Measurements from ENCODE around the gene NFE2L3.
"Not testable (repeated sequence)": the region's sequence is repeated elsewhere in the genome, so short reads cannot be mapped to it uniquely, and the experiment has no call there.

The NFE2L3 gene

DNA sequence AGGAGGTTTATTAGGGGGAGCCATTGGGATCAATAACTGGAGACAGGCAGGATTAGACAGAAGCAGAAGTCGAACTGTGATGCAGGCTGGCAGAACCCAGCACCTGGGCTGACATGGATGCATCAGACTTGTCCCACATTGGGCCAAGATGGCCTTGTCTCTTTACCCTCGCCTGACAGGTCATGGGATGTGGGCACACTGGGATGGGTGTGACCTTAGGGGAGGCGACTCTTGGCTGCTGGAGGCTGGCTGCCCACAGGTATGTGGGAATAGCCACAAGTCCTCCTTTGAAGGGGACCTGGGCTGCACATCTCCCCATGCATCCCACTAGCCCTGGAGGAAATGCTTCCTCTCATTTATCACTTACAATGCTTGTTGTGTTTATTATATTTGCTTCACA is 17.3 kb downstream of the NFE2L3 start:
- DNase-seq: no peak

DNA sequence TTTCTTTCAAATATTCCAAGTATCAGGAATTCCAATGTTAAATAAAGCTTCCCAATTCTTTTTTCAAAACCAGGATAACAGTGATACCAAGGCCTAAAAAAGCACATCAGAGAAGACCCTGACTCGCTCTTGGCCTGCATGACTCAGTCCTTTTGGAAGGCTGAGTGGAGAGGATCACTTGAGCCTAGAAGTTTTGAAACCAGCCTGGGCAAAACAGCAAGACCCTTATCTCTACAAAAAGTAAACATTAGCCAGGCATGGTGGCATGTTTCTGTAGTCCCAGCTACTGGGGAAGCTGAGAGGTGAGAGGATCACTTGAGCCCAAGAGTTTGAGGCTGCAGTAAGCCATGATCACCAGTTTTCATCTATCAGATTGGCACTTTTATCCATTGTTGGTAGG is 18.7 kb downstream of the NFE2L3 start:
- no peak for DNase-seq

DNA sequence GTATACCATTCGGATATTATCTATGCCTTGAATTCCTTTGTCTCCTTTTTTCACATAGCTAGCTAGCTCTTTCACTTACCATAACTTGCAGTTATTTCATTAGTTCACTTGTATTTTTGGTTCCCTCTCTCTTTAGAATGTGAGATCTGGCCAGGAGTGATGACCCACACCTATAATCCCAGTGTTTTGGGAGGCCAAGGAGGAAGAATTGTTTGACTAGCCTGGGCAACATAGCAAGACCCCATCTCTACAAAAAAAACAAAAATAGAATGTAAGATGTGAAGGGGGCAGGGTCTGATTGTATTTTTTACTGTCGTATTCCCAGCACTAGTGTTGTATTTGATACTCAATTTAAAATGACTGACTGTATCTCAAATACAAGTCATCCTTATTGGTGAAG is 19.6 kb downstream of the NFE2L3 start:
- no peak for DNase-seq

DNA sequence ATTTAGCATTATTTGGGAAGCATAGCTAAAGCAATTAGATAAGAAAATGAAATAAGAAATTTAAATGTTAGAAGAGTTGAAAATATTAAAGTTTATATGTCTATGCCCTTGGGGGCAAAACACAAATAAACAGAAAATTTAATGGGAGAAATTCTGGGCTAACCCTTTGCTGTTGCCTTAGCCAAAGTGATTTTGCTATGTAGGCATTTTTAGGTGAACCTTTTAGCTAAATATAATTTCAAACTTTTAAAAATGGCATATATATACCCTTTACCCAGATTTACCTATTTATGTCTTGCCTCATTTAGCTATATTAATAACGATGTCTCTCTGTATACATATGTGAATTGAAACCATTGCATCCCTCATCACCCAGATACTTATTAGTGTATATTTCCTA is 20.1 kb downstream of the NFE2L3 start:
- no peak for DNase-seq

DNA sequence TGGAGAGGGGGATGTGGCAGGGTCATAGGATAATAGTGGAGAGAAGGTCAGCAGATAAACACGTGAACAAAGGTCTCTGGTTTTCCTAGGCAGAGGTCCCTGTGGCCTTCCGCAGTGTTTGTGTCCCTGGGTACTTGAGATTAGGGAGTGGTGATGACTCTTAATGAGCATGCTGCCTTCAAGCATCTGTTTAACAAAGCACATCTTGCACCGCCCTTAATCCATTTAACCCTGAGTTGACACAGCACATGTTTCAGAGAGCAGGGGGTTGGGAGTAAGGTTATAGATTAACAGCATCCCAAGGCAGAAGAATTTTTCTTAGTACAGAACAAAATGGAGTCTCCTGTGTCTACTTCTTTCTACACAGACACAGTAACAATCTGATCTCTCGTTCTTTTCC is 23.9 kb downstream of the NFE2L3 start:
- not testable (repeated sequence) for DNase-seq

DNA sequence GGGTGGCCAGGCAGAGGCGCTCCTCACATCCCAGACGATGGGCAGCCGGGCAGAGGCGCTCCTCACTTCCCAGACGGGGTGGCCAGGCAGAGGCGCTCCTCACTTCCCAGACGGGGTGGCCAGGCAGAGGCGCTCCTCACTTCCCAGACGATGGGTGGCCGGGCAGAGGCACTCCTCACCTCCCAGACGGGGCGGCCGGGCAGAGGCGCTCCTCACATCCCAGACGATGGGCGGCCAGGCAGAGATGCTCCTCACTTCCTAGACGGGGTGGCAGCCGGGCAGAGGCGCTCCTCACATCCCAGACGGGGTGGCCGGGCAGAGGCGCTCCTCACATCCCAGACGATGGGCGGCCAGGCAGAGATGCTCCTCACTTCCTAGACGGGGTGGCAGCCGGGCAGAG is 24.7 kb downstream of the NFE2L3 start:
- DNase-seq: not testable (repeated sequence)

DNA sequence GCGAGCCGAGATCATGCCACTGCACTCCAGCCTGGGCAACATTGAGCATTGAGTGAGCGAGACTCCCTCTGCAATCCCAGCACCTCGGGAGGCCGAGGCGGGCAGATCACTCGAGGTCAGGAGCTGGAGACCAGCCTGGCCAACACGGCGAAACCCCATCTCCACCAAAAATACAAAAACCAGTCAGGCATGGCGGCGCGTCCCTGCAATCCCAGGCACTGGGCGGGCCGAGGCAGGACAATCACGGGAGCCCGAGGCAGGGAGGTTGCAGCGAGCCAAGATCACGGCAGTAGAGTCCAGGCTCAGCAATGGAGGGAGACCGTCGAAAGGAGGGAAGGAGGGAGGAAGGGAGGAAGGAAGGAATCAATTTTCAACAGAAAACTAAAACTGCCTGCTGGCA is 25.3 kb downstream of the NFE2L3 start:
- DNase-seq: not testable (repeated sequence)

DNA sequence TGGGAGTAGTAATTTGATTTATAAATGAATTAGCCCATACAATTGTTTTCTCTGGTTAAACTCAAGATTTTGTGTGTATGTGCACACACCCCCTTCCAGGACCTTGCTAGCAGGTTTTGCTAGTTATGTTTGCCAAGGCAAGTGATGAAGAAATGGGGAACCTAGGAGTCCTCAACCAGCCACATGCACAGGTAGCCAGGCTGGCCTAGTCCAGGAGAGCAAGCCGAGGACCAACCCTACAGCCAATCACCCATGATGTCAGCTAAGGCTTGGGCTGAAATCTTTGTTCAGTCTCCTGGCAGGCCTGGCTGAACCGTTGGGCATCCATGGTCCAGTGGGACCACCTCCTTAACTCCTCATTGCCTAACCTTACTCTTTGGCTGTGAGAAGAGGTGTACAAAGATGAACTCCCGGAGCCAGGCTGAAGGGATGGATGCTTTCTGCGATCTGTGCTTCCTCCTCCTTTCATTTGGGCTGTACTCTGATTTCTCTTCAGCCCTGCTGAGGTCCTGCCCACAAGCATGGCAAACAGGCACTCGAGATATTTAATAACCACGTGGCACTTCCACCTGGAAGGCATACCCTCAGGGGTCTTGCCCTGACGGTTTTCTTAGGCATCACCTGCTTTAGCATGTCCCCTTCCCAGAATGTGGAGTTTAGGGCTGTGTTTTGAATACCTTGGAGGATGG is 26.4 kb downstream of the NFE2L3 start:
- no peak for DNase-seq

DNA sequence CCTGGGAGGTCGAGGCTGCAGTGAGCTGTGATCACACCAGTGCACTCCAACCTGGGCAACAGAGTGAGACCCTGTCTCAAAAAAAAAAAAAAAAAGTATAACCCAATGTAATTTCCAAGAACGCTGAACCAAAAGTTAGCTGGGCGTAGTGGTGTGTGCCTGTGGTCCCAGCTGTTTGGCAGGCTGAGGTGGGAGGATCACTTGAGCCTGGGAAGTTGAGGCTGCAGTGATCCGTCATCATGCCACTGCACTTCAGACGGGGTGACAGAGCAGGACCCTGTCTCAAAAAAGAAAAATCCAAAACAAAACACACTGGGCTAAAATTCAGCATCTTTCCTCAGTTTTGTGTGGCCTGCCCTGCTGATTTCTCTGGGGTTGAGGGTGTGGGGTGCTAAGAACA is 27.4 kb downstream of the NFE2L3 start:
- no peak for DNase-seq

DNA sequence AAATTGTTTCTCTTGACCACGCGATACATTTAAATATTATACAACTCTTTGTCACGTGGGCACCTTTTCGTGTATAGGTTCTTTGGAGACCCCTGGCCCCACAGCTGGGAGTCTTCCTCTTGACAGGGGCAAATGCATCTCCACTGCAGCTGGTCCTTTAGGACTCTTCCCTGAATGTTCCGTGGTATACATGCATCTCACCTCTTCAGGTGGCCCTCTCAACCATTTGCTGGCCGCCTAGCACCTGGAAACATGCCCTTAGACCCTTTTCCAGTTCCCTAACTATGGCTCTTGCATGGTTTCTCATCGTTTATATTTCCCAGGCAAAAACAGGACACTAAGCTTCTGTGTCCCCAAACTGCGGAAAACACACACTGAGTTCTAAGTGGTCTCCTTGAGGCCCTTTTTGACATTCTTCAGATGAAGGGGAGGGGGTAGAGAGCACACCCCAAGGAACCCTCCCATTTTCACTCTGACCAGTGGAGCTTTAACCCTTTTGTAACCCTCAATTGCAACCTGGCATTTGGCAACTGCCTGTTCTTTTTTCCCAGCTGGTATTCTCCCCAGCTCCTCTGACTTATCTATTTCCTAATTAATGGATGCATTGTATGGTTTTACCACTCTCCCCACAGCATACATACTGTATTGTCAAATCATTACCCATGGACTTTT is 28.0 kb downstream of the NFE2L3 start:
- no peak for DNase-seq

DNA sequence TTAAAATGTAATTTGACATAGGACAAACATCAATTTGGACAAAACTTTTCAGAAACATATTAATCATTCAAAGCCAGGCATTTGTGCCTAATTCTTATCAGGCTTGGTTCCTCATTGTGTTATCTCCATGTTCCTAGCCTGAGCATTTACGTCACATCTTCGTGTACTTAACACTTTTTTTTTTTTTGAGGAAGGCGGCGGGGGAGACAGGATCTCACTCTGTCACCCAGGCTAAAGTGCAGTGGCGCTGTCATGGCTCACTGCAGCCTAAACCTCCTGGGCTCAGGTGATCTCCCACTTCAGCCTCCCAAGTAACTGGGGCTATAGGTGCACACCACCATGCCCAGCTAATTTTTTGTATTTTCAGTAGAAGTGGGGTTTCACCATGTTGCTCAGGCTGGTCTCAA is 28.8 kb downstream of the NFE2L3 start:
- DNase-seq: no peak

DNA sequence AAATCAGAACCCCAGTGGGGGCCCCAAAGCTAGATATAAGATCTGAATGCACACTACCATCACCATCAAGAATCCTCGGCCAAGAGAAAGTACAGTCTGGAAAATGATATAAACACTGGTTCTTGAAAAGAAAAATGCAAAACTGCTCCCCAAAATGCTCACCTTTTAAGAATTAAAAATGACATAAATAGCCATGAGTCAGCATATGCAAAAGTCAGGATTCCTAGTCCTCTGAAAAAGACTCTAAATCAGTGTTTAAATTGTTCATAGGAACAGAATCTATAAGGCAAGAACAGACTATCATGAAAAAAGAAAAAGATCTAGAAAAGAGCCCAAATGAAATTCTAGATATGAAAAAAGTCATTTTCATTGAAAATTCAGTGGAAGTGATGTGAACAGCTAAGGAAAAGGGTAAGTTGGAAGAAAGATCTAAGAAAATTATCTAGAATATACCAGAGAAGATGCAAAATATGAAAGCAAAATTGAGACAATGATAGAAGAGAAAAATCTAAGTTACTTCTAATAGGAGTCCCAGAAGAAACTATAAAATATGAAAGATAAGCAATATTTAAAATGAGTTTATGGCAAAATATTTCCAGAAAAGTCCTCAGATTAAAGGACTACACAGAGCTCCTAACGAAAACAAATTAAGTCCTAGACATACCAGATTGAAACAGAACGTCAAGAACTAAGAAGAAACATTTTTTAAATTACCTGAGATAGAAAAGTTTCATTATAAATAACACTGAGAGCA is 29.7 kb downstream of the NFE2L3 start:
- no peak for DNase-seq

DNA sequence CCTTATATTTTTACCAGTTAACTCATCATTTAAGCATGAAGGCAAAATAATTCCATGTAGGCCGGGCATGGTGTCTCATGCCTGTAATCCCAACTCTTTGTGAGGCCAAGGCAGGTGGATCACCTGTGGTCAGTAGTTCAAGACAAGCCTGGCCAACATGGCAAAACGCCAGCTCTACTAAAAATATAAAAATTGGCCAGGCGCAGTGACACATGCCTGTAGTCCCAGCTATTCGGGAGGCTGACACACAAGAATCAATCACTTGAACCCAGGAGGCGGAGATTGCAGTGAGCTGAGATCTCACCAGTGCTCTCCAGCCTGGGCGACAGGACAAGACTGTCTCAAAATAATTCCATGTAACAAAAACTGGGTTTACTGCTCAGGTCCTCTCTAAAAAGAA is 30.3 kb downstream of the NFE2L3 start:
- no peak for DNase-seq

DNA sequence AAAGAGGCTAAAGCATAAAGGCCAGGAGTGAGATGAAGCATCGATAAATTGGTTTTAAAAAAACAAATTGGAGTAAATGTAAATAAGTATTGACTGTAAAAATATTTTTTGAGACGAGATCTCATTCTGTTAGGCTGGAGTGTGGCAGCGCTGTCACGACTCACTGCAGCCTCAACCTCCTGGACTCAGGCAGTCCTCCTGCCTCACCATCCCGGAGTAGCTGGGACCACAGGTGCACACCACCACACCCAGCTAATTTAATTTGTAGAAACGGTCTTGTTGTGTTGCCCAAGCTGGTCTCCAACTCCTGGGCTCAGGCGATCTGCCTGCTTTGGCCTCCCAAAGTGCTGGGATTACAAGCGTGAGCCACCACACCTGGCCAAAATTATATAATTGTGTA is 30.7 kb downstream of the NFE2L3 start:
- no peak for DNase-seq

DNA sequence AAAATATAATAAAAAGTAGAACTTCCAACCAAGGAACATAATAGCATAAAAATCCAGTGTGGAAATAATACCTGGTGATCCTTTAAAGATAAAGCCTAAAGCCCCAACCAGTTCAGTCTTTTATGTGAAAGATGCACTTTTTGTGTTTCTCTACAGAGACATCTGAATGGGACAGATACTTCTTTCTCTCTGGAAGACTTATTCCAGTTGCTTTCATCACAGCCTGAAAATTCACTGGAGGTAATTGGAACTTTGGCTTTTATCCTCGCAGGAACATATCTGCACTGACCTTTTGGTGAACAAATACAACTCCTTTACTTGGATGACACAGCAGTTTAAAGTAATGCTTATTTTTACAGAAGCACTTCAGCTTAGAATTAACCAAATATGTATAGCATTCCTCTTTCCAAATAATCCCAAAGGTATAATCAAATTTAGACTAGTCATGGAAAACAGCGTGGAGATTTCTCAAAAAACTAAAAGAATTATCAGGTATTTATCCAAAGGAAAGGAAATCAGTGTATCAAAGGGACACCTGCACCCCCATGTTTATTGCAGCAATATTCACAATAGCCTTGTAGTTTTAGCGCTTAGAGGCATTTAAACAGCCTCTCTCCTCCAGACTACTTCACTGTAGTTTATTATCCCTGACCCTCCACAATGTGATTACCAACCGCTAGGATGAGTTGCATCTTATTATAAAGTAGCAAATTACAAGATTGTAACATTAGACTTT is 31.7 kb downstream of the NFE2L3 start:
- no peak for DNase-seq

DNA sequence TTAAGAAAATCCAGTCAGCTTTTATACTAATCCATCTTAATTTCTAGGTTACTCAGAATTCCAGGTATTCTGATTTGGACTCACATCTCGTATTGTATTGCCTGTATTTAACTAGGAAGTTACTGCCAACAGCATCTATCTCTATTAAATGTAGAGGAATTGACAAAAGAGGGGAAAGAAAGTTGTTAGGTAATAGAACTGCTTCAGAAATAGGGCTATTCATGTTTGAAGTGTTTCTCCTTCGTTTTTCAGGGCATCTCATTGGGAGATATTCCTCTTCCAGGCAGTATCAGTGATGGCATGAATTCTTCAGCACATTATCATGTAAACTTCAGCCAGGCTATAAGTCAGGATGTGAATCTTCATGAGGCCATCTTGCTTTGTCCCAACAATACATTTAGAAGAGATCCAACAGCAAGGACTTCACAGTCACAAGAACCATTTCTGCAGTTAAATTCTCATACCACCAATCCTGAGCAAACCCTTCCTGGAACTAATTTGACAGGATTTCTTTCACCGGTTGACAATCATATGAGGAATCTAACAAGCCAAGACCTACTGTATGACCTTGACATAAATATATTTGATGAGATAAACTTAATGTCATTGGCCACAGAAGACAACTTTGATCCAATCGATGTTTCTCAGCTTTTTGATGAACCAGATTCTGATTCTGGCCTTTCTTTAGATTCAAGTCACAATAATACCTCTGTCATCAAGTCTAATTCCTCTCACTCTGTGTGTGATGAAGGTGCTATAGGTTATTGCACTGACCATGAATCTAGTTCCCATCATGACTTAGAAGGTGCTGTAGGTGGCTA is 32.5 kb downstream of the NFE2L3 start:
- not testable (repeated sequence) for DNase-seq

DNA sequence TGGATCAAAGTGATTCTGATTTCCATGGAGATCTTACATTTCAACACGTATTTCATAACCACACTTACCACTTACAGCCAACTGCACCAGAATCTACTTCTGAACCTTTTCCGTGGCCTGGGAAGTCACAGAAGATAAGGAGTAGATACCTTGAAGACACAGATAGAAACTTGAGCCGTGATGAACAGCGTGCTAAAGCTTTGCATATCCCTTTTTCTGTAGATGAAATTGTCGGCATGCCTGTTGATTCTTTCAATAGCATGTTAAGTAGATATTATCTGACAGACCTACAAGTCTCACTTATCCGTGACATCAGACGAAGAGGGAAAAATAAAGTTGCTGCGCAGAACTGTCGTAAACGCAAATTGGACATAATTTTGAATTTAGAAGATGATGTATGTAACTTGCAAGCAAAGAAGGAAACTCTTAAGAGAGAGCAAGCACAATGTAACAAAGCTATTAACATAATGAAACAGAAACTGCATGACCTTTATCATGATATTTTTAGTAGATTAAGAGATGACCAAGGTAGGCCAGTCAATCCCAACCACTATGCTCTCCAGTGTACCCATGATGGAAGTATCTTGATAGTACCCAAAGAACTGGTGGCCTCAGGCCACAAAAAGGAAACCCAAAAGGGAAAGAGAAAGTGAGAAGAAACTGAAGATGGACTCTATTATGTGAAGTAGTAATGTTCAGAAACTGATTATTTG is 33.3 kb downstream of the NFE2L3 start:
- DNase-seq: no peak

DNA sequence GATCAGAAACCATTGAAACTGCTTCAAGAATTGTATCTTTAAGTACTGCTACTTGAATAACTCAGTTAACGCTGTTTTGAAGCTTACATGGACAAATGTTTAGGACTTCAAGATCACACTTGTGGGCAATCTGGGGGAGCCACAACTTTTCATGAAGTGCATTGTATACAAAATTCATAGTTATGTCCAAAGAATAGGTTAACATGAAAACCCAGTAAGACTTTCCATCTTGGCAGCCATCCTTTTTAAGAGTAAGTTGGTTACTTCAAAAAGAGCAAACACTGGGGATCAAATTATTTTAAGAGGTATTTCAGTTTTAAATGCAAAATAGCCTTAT is 33.8 kb downstream of the NFE2L3 start:
- no peak for DNase-seq

DNA sequence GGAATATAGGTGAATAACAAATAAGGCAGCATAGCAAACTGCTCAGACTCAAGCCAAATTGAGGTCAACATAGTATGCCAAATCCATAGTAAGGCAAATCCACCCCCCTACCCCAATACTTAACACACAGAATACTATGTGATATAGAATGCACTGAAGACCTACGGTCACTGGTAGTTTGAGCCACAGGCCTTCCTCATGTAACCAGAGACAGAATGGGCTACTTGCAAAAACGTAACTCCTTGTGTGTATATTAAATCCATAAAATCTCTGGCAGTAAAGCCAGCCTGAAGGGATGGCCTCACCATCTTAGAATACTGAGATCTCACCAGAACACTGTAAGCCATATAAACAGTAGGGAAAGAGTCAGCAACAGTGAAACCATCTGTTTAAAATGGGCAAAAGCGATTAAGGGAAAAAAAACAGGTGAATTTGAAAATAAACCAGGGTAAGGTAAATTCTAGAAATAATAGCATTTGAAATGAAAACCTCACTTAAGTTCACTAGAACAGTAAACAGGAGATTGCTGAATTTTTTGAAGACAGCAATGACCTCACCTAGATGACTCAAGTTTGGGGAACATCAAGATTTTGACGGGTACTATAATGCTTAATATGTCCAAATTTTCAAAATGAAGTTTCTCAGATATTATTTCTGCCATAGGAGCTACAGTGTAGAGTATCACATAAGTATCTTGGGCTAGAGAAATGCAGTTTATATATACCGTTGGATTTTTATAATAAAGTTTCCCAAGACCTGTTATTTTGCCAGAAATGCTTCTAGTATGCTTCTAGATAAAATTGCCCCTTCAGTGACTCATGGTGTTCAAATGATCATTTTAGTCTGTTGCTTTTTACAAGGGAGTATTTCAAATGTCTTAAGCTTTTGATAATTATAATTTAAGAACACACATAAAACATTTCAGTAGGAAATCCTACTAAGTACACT is 34.6 kb downstream of the NFE2L3 start:
- DNase-seq: no peak

DNA sequence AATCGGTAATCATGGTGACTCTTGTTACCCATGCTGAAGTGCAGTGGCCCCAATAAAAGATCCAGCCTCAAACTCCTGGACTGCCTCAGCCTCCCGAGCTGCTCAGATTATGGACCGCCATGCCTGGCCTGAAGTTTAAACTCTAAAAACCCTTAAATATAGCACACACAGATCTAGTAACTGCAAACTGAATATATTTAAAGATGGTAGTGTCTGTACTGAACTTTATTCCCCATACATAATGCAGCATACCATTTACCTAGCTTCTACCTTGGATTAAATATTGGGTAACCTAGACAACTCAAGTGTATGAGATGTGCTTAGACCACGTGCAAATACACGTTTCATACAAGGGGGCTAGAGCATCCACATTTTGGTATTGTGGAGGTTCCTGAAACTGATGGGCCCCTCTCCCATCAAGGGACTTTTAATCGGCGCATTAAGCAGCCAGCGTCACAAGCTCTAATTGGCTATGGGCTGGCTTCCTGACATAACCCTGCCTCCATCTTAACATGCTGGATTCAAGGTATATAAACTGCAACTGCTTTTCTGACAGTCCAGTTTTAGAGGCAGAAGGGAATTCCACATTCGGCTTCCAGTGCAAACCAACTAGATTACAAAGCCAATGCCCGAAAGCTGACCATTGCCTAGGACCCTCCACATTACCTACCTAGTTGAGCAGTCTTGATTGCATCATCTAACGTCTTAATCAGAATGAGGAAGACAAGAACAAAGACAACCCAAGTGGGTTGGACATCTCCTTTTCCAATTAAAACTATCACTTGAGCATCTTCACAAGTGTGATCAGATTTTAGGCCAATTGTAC is 35.6 kb downstream of the NFE2L3 start:
- no peak for DNase-seq

All from activated T-cell treated with anti-CD3 and anti-CD28 coated beads for 4 hours (primary cell).